Measurements from ENCODE around the gene CNTN4.

CNTN4 gene

DNA sequence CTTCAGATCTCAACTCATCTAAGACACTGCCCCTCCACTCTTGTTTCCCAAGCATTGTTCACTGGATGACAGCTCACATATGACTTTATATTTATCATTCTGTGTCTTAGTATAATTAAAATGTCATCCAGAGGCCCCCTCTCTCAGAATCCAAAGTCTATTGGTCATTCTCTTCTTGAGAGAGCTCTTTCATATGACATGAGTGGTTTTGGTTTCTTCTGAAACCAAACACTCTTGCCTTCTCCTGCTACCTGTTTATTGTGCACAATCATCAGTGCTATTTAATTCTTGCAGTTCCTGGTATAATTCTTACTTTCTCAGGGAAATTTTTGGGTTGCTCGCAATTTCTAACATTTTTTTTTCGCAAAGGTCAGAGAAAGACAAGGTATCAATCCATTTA, 762.0 kb downstream of the CNTN4 start:
- in situ Hi-C loops (cut with MboI; ENCODE audit: low pct_unique_long_range_greater_than_20kb, low sequenced_read_pairs): no loop called here
- no peak for DNase-seq

DNA sequence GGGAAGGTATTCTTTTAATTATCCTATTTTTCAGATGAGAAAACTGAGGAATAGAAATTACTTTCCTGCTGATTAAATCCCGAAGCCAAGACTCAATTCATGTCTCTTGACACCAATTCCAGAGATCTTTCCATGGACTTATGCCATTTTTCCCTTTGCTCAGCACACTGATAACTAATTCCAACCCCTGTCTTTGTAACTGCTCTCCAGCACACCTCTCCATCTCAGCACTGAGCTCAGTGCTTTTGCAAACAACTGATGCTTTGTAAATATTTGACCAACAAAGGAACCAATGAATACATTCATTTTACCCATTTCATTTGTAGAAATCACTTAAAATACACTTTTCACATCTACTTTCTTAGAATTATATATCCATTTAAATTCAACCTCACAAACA, 762.5 kb downstream of the CNTN4 start:
- in situ Hi-C loops (cut with MboI; ENCODE audit: low pct_unique_long_range_greater_than_20kb, low sequenced_read_pairs): no loop called here
- DNase-seq: no peak

DNA sequence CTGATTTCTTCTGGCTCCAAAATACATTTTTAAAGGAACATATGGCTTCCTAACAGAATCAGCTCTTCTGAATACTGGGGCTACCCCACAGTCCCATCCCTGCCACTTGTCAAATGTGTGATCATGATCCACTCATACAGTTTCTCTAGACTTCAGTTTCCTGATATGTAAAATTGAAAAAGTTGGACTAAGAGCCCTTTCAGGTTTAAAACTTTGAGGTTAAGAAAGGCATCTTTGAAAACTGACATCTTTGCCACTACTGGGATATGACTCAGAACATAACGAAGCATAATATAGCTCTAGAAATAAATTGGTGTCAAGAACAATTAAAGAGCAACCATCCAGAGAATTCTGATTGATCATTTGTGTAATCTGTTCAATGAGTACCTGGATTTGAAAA, 763.3 kb downstream of the CNTN4 start:
- no peak for DNase-seq
- in situ Hi-C loops (cut with MboI; ENCODE audit: low pct_unique_long_range_greater_than_20kb, low sequenced_read_pairs): no loop called here

DNA sequence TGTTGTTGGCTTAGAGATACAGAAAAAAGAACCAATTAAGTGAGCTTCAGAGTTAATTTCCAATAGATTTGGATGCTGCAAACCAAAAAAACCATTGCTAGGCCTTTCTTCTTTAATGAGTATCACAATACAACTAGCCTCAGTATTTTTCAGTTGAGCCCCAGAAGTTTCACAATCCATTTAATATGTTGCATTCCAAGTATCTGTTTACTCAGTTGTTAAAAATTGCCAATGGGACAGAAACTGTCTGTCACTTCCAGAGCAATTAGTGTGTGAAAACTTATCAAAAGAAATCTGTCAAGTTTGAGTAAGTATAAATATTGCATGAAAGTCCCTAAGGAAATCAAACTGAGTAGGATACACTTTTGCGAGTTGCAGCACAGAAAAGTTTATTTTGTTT, 763.7 kb downstream of the CNTN4 start:
- in situ Hi-C loops (cut with MboI; ENCODE audit: low pct_unique_long_range_greater_than_20kb, low sequenced_read_pairs): no loop called here
- no peak for DNase-seq

DNA sequence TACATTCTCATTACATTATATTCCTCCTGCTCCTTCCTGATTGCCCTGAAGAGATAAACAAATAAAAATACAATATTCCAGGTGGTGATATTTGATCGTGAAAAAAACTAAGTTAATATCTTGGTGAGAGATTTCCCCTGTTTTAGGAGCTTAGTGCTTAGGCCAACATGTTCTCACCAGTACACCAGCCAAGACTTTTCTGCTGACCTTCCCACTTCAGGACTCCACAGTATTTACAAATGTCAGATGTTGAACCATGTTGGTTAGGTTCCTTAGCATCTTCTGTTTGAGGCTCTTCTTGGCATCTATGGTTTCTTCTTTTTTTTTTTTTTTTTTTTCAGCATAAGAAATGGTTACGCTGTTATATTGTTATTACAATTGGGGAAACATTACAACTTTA, 764.5 kb downstream of the CNTN4 start:
- in situ Hi-C loops (cut with MboI; ENCODE audit: low pct_unique_long_range_greater_than_20kb, low sequenced_read_pairs): no loop called here
- no peak for DNase-seq

DNA sequence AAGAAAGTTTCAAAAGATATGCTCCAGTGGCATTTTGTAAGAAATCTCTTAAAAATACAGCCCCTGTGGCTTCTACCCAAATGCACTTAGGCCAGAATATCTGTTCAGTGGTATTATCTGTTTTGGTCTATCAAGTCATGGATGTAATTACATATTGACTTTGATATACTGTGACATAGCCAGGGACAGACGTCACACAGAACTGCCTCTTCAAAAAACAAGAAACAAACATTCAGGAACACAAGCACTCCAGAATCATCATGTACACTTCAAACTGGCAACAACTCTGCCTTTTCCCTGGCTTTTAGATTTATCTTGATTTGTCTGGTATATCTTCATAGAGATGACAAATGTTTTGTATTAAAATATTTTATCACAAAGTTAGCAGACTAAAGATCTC, 771.2 kb downstream of the CNTN4 start:
- in situ Hi-C loops (cut with MboI; ENCODE audit: low pct_unique_long_range_greater_than_20kb, low sequenced_read_pairs): no loop called here
- DNase-seq: no peak

DNA sequence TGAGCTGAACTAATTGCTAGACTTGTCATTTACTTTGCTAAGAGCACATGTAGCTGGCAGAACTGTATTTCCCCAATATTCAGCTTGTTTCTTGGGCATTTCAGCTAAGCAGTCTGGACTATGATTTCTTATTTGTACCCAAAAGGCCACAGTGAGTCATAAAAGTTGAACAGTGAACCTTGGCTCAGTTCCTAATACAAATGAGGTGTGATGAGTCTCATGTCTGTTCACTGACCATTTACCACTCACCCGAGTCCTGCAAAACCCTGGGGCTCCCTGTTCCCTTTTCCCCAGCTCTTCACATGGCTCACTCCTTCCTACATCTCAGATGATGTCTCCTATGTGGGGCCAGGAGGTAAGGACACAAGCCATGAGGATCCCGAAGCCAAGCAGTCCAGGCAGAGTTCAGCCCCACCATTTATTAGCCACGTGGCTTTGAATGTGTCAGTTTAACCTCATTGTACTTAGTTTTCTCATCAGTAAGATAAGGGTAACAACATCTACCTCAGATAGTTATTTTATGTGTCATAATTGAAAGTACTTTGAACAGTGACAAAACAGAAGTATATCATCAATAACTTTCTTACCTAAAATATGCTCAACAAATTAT, 772.2 kb downstream of the CNTN4 start:
- in situ Hi-C loops (cut with MboI; ENCODE audit: low pct_unique_long_range_greater_than_20kb, low sequenced_read_pairs): no loop called here
- no peak for DNase-seq

DNA sequence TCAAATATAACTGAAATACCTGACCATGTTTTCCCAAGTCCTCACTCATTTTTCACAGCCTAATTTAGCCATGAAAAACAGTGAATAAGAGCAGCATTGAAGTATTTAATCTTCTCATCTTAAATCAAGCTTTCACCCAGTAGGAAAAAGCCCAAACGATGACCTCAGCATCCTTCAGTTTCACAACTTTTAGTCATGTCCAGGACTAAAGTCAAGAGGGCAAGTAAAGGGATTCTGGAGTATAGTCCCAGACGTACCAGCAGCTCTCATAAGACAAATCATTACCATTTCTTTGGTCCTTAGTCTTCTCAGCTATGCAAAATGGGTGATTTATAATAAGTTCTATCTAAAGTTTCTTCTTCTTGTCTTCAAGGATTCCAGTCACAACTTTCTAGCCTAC, 774.2 kb downstream of the CNTN4 start:
- in situ Hi-C loops (cut with MboI; ENCODE audit: low pct_unique_long_range_greater_than_20kb, low sequenced_read_pairs): no loop called here
- no peak for DNase-seq

DNA sequence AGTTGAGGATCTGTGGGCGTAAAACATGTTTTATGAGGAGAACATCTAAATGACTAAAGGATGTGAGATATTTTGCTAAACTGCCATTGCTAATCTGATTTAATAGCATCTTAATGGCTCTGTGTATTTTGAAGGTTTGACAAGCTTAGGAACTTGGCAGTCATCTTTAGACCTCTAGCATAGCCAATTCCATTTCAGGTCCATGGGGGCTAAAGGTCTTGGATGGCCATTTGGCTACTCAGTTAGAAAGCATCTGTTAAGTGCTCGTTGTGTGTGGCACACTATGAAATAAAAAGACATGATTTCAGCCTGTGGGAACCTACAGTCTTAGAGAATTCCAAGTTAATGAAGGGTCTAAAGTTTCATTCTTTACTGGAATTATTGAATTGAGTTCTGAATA, 775.3 kb downstream of the CNTN4 start:
- in situ Hi-C loops (cut with MboI; ENCODE audit: low pct_unique_long_range_greater_than_20kb, low sequenced_read_pairs): no loop called here
- DNase-seq: no peak

DNA sequence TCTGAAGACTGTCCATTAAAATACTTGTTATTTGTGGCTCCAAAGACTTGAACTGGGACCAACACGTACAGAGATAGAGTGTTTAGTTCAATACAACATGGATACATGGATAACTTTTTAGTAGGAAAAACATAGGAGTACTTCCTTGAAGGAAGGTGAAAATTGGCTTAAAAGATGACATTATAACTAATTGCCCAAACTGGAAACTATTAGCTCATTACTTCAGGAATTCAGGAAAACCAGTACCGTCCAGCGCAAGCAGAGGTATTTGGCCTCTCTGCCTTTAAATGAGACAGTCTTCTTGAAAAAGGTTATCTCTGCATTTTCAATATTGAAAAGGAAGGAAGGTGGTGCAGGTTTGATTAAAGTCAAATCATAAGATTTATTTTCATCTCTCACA, 777.0 kb downstream of the CNTN4 start:
- no peak for DNase-seq
- in situ Hi-C loops (cut with MboI; ENCODE audit: low pct_unique_long_range_greater_than_20kb, low sequenced_read_pairs): no loop called here

DNA sequence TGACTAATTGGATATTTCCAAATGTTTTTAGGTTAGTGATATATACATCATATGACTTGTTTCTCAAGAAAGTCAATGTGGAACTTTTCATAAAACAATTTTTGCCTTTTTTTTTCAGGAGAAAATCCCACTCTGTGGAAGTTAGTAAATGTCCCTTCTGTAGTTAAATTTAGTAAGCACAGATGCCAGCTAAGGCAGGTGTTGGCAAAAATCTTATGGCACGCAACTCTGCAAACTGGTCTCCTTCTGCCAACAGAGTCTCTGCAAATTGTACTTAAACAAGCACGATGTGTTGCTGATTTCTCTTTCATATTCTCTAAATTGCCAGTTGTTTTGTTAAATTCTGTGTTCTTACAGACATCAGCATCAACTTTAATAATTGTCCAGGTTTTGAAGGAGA, 777.7 kb downstream of the CNTN4 start:
- DNase-seq: no peak
- in situ Hi-C loops (cut with MboI; ENCODE audit: low pct_unique_long_range_greater_than_20kb, low sequenced_read_pairs): no loop called here

DNA sequence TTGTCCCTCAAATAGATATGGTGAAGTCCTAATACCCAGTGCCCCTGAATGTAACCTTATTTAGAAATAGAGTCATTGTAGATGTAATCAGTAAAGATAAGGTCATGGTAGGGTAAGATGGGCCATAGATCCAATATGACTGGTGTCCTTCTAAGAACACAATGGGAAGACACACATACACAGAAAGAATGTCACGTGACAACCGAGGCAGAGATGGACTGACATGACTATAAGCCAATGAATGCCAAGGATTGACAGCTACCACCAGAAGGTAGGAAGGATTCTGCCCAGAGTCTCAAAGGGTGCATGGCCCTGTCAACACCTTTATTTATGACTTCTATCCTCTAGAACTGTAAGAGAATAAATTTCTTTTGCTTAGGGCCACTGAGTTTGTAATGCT, 780.4 kb downstream of the CNTN4 start:
- in situ Hi-C loops (cut with MboI; ENCODE audit: low pct_unique_long_range_greater_than_20kb, low sequenced_read_pairs): no loop called here
- DNase-seq: no peak

DNA sequence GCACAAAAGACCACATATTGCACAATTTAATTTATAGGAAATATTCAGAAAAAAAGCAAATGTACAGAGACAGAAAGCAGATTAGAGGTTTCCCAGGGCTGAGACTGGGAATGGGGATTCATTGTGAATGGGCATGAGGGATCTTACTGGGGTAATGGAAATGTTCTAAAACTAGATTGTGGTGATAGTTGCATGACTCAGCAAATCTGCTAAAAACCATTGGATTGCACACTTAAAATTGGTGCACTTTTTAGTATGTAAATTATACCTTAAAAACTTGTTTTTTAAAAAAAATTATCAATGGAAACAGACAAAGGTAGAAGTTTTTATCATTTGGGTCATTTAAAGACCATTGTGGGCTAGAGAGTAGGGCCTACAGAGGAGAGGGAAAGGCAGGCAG, 780.9 kb downstream of the CNTN4 start:
- in situ Hi-C loops (cut with MboI; ENCODE audit: low pct_unique_long_range_greater_than_20kb, low sequenced_read_pairs): no loop called here

DNA sequence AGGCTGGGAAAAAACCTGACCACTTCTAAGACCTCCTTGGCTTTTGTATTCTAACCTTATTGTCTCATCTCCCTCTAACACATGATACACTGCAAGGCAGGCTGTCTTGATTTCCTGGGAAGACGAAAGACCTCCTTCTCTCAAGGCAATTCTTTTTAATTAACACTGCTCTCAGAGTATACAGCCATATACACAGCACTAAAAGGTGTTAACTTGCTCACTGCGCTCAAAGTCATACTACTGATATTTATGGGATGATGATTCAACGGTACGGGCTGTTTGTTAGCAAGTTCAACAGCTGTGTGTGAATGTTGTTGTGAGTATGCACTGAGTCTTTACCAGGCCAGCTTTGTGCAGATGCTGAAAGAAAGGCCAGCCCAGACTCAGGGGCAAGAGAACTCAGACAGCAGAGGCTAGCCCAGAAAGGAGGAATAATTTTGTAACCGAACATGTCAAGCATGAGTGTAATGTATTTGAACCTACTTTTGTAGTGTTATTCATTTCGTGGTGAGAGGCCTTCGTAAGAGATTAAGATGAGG, 781.6 kb downstream of the CNTN4 start:
- DNase-seq: no peak
- in situ Hi-C loops (cut with MboI; ENCODE audit: low pct_unique_long_range_greater_than_20kb, low sequenced_read_pairs): no loop called here

More for the DNA sequence above, 780.9 kb downstream of the CNTN4 start:
- DNase-seq: no peak

DNA sequence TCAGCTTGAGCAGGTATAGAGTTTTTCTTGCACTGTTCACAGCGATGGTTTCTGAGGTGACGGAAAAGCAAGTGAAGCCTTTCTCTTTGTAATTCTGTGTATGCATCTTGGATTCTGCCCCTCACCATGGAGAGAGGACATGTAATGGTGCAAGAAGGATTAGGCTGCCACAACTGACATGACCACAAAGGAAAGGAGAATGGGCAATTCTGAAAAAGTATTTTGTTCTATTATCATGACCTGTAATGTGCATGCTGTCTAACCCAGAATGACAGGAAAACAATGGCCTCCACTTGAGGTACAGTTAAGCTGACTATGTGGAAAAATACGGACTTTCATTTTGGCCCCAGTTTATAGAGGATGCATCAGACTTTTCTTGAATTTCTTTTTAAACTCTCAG, 784.6 kb downstream of the CNTN4 start:
- in situ Hi-C loops (cut with MboI; ENCODE audit: low pct_unique_long_range_greater_than_20kb, low sequenced_read_pairs): no loop called here

DNA sequence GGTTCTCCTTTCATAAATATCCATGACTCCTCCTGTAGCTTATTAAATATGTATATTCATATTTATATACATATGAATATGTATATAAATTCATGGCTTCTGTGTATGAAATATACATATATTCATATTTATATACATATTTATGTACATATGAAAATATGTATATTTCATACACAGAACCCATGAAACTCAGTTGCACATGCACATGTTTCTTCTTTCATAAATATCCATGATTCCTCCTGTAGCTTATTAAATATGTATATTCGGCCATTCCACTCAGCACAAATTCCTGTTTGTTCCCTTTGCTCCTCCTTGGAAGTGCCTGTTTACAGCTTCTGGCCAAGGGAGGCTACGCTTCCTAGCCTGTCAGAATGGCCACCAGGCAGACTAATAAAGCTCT, 789.9 kb downstream of the CNTN4 start:
- in situ Hi-C loops (cut with MboI; ENCODE audit: low pct_unique_long_range_greater_than_20kb, low sequenced_read_pairs): no loop called here
- DNase-seq: no peak

More for the DNA sequence above, 784.6 kb downstream of the CNTN4 start:
- DNase-seq: no peak

DNA sequence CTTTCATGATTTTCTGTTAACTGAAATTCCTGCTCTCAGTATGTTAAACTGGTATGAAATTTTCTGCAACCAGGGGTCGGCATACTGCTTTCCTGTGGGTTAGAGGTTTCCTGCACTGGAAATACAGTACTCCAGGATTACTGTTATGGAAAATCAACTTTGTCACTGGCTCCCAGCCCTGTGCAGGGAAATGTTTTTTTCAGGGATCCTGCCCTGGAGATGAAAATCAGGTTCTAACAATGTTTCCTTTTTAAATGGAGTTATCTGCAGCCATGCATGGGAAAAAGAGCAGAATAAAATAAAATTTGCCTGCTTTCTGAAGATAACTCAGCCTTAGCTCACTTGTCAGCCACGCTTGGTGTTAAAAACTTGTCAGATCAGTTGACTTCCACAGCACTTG, 791.1 kb downstream of the CNTN4 start:
- in situ Hi-C loops (cut with MboI; ENCODE audit: low pct_unique_long_range_greater_than_20kb, low sequenced_read_pairs): no loop called here

DNA sequence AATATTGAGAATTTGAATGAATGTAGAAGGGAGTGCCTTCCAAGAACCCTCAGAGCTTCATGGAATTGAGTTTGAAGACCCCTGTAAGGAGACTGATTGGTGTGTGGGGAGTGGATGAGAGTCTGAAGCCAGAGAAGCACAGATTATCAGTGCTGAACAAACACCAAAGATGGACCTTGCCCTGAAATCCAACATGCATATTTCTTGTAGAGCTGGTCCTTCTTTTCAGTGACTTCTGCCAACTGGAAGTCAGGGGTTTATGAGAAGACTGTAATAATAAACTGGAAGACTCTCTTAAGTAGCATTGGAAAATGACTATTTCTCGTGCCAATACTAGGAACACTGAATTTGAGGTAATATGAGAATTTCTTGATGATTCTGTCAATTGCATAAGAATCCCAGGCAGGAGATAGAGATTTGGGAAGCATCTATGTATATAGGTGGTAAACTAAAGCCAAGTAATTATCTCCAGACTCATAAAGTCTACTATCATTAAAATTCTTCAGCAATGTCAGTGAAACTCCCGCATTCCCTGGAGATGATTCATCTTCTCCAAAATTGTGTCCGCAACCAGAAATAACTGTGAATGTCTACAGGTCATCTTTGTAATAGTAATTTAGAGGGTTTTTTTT, 797.8 kb downstream of the CNTN4 start:
- in situ Hi-C loops (cut with MboI; ENCODE audit: low pct_unique_long_range_greater_than_20kb, low sequenced_read_pairs): no loop called here
- DNase-seq: no peak

More for the DNA sequence above, 791.1 kb downstream of the CNTN4 start:
- no peak for DNase-seq

DNA sequence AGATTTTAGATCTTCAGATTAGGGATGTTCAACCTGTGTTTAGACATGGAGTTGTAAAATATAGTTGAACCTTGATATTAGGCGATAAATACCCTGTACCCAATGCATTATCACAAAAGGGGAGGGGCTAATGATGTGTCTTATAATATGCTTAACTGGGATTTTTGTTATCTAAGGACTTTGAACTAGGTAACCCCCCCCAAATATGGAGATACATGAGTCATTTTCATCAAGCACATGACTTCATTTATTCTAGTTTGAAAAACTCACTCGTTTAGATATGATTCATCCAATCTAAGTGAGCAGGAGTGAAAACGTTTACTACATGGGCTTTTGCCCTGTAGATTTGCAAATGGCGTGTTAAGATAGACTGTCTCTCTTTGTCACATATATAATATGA, 799.2 kb downstream of the CNTN4 start:
- in situ Hi-C loops (cut with MboI; ENCODE audit: low pct_unique_long_range_greater_than_20kb, low sequenced_read_pairs): no loop called here
- no peak for DNase-seq

DNA sequence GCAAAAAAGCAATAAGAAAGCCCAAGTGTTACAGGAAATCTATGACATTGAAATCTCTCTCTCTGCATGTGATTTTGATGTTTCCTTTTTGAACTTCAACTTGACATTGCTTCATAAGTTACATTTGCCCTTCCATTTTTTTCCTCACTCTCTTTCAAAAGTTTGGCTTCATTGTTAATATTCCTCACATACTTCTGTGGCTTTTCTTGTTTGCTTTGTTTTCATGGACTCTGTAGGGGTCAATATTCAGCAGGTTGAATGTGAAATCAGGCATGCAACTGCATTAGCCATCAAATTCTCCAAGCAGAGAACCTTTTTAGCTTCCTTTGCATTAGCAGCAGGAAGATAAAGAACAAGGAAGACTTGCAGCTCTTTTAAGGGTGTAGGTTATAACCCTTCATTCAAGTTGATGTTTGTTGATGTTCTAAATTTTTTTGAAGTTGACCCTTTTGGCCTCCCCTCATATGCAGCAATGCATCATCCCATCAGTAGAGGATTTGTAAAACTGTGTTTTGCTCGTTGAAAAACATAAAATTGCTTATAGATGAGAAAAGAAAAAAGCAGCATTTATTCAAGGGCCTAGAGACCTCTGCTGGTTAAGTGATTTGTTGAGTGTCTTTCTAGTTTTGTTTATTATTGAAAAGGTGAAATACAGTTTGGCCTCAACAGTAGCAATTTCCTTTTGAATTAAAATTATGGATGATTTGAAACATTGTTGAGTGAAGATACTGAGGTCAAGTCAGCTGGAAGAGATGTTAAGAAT, 800.1 kb downstream of the CNTN4 start:
- no peak for DNase-seq
- in situ Hi-C loops (cut with MboI; ENCODE audit: low pct_unique_long_range_greater_than_20kb, low sequenced_read_pairs): no loop called here
